Hepatic stellate cell (primary cell): ENCODE results near the gene MACROD2.

Source experiments
- DNase-seq: peaks from one replicate; pipeline ENCODE4 v3.0.0; 2011; ENCODE audit warnings: low spot score

The MACROD2 gene

GRCh38 chr20:14657266-14658005 lies 662.1 kb downstream of the MACROD2 start:
- DNase-seq: no peak

GRCh38 chr20:14664101-14664500 lies 668.8 kb downstream of the MACROD2 start:
- DNase-seq: no peak

- no peak for DNase-seq
Observed at GRCh38 chr20:14666696-14667095, 671.4 kb downstream of the MACROD2 start.

GRCh38 chr20:14667226-14667625 lies 671.9 kb downstream of the MACROD2 start:
- no peak for DNase-seq

- DNase-seq: no peak
Observed at GRCh38 chr20:14672066-14672465, 676.8 kb downstream of the MACROD2 start.

GRCh38 chr20:14673164-14673563 lies 677.8 kb downstream of the MACROD2 start:
- no peak for DNase-seq

- no peak for DNase-seq
Observed at GRCh38 chr20:14677455-14677854, 682.1 kb downstream of the MACROD2 start.

GRCh38 chr20:14685183-14685582 lies 689.9 kb downstream of the MACROD2 start:
- no peak for DNase-seq

- DNase-seq: no peak
Observed at GRCh38 chr20:14687313-14687712, 692.0 kb downstream of the MACROD2 start.

GRCh38 chr20:14688005-14688404 lies 692.7 kb downstream of the MACROD2 start:
- no peak for DNase-seq

- no peak for DNase-seq
Observed at GRCh38 chr20:14691994-14692393, 696.7 kb downstream of the MACROD2 start.

GRCh38 chr20:14696478-14696877 lies 701.2 kb downstream of the MACROD2 start:
- no peak for DNase-seq

- DNase-seq: no peak
Observed at GRCh38 chr20:14696937-14697336, 701.6 kb downstream of the MACROD2 start.

GRCh38 chr20:14698125-14698524 lies 702.8 kb downstream of the MACROD2 start:
- DNase-seq: no peak

- no peak for DNase-seq
Observed at GRCh38 chr20:14698605-14699373, 703.5 kb downstream of the MACROD2 start.

GRCh38 chr20:14700639-14700960 lies 705.3 kb downstream of the MACROD2 start:
- DNase-seq: no peak

GRCh38 chr20:14701326-14701725 lies 706.0 kb downstream of the MACROD2 start:
- no peak for DNase-seq

- no peak for DNase-seq
Observed at GRCh38 chr20:14706555-14706954, 711.2 kb downstream of the MACROD2 start.

- DNase-seq: no peak
Observed at GRCh38 chr20:14707026-14707680, 711.8 kb downstream of the MACROD2 start.

GRCh38 chr20:14707865-14708596 lies 712.7 kb downstream of the MACROD2 start:
- DNase-seq: no peak

GRCh38 chr20:14709439-14709838 lies 714.1 kb downstream of the MACROD2 start:
- DNase-seq: no peak

- DNase-seq: no peak
Observed at GRCh38 chr20:14710951-14711350, 715.6 kb downstream of the MACROD2 start.
